ENCODE results near the gene ATRIP. TPM values are rescaled to one million over a fixed set of nuclear protein-coding genes. Genes with fewer than 3 reads are reported as not detected.

Gene ATRIP
- total RNA-seq, 4 donors from 2014 or later: 7.5 to 10.5 (median 9.3) TPM

DNA sequence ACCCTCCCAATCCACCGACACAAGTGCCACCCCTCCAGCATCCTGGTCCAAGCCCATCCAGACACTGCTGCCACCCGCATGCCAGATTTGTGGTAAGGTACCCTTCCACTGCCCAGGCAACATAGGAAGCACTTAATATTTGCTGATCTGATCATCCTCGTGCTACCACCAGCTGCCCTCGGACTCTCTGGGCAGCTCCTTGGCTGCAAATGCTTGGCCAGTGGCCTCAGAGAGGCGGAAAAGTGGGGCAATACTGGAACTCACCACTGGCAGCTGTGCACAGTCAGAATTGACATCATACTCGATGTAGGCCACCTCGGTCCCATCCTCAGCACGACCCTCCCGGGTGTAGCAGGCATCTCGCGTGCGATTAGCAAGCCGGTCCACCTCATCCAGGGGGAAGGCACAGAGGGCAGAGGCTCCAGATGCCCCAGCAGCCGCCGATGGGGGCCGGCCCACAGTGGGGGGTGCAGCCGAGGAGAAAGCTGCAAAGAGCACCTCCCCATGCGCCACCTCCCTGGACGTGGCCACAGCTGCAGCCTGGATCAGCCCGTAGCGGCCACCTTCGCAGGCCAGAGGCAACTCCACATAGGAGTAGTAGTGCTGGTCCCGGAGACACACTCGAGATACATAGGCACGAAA is 23.2 kb upstream of the ATRIP start:
- Histone ChIP-seq H3K27ac (peak overlapping the region in 2 of 4 donors; percentile 6 to 98), H3K36me3 (peaks cover 0 to 56% (median 3%) of the 10 kb centered on the region in 3 donors), H3K27me3 (no peaks in the 10 kb centered on the region), H3K4me3 (no peak overlapping the region), H3K4me1 (peaks cover 0 to 75% (median 36%) of the 10 kb centered on the region in 4 donors), H3K9me3 (no peaks in the 10 kb centered on the region)
- WGBS, 2 donors: 84 to 86% methylated on average over 25 of the region's 25 CpGs
- no peak for DNase-seq (ENCODE audit: low spot score in 2 of 2)
- TF ChIP-seq POLR2A (IDR thresholded peaks at IDR 0.05) (no peak), EP300 (IDR thresholded peaks at IDR 0.05) (no peak), CTCF (IDR thresholded peaks at IDR 0.05) (no peak)

GRCh38 chr3:48423883-48424695 is 22.4 kb upstream of the ATRIP start:
- WGBS, 2 donors: 85 to 91% methylated on average over 14 to 26 of the region's 27 CpGs
- H3K4me1 ChIP-seq: peaks cover 0 to 80% (median 37%) of the 10 kb centered on the region in 4 donors
- TF ChIP-seq EP300 (IDR thresholded peaks at IDR 0.05) (no peak), CTCF (IDR thresholded peaks at IDR 0.05) (no peak), POLR2A (IDR thresholded peaks at IDR 0.05) (no peak)
- no peaks in the 10 kb centered on the region for H3K9me3 ChIP-seq
- peak overlapping the region; percentile 95 to 98 (median 96) for H3K27ac ChIP-seq
- no peak overlapping the region for H3K4me3 ChIP-seq
- no peaks in the 10 kb centered on the region for H3K27me3 ChIP-seq
- no peak for DNase-seq (ENCODE audit: low spot score in 2 of 2)
- peaks cover 0 to 48% (median 3%) of the 10 kb centered on the region in 3 donors for H3K36me3 ChIP-seq

GRCh38 chr3:48425281-48425812 is 21.2 kb upstream of the ATRIP start:
- TF ChIP-seq EP300 (IDR thresholded peaks at IDR 0.05) (no peak), CTCF (IDR thresholded peaks at IDR 0.05) (no peak), POLR2A (IDR thresholded peaks at IDR 0.05) (no peak)
- peaks cover 0 to 87% (median 39%) of the 10 kb centered on the region in 4 donors for H3K4me1 ChIP-seq
- no peak for DNase-seq (ENCODE audit: low spot score in 2 of 2)
- WGBS, 2 donors: 24 to 42% methylated on average over 11 to 13 of the region's 13 CpGs
- peaks cover 0 to 36% (median 3%) of the 10 kb centered on the region in 3 donors for H3K36me3 ChIP-seq
- H3K4me3 ChIP-seq: peak overlapping the region in 1 of 4 donors; percentile 13
- no peaks in the 10 kb centered on the region for H3K27me3 ChIP-seq
- no peaks in the 10 kb centered on the region for H3K9me3 ChIP-seq
- H3K27ac ChIP-seq: peak overlapping the region; percentile 95 to 98 (median 96)

GRCh38 chr3:48426401-48426909 is 20.1 kb upstream of the ATRIP start:
- peak in 1 of 2 donors; percentile 19 for TF ChIP-seq EP300 (IDR thresholded peaks at IDR 0.05)
- no peak for TF ChIP-seq CTCF (IDR thresholded peaks at IDR 0.05)
- no peak for TF ChIP-seq POLR2A (IDR thresholded peaks at IDR 0.05)
- peak overlapping the region; percentile 95 to 98 (median 96) for H3K27ac ChIP-seq
- H3K9me3 ChIP-seq: no peaks in the 10 kb centered on the region
- no peak for DNase-seq (ENCODE audit: low spot score in 2 of 2)
- H3K4me3 ChIP-seq: peak overlapping the region in 3 of 4 donors; percentile 2 to 78 (median 18)
- H3K27me3 ChIP-seq: no peaks in the 10 kb centered on the region
- peaks cover 0 to 92% (median 41%) of the 10 kb centered on the region in 4 donors for H3K4me1 ChIP-seq
- WGBS, 2 donors: 38 to 42% methylated on average over 11 of the region's 11 CpGs
- H3K36me3 ChIP-seq: peaks cover 0 to 25% (median 3%) of the 10 kb centered on the region in 3 donors

Measured in tibial nerve (tissue), 4 donors.